ENCODE results near the gene DENND4A.
"Not testable (repeated sequence)": the region's sequence is repeated elsewhere in the genome, so short reads cannot be mapped to it uniquely, and the experiment has no call there.

DENND4A gene

DNA sequence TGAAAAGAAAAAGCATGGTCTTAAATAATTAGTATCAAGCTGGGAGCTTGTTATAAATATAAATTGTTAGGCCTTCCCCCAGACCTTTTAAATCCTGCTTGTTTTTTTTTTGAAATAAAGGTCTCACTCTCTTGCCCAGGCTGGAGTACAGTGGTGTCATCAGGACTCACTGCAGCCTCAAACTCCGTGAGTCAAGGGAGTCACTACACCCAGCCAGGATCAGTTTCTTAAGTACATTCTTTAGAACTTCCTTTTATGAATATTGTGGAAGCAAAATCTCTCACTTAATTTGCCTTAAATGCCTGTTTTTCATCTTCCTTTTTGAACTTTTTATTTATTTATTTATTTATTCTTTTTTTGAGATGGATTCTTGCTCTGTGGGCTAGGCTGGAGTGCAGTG lies 20.8 kb upstream of the DENND4A start:
- TF ChIP-seq ARNT (IDR thresholded peaks at IDR 0.05) (no peak), TARDBP (IDR thresholded peaks at IDR 0.05) (no peak), L3MBTL2 (conservative IDR thresholded peaks at IDR 0.05) (no peak), FOXM1 (IDR thresholded peaks at IDR 0.05; ENCODE audit: borderline replicate concordance) (no peak), CTBP1 (IDR thresholded peaks at IDR 0.05; ENCODE audit: borderline replicate concordance) (no peak), ZNF384 (IDR thresholded peaks at IDR 0.05) (no peak), FOXA1 (IDR thresholded peaks at IDR 0.05) (no peak), FOXK2 (IDR thresholded peaks at IDR 0.05) (no peak), NFRKB (IDR thresholded peaks at IDR 0.05) (no peak), ELF4 (IDR thresholded peaks at IDR 0.05) (no peak), SP1 (IDR thresholded peaks at IDR 0.05) (no peak), SUZ12 (IDR thresholded peaks at IDR 0.05) (no peak)
- ChIA-PET POLR2A (interaction anchor here (1.5 kb wide), 1 partner anchor 56 kb away, joined by 5 read pairs; the partner anchor contains the start of gene RAB11A), CTCF (interaction anchor here (0.7 to 1.2 kb wide), 2 partner anchors 11 to 13 kb away, joined by 3 to 8 read pairs; no protein-coding TSS in a partner anchor)
- no peak for DNase-seq (ENCODE audit: extremely low spot score)

DNA sequence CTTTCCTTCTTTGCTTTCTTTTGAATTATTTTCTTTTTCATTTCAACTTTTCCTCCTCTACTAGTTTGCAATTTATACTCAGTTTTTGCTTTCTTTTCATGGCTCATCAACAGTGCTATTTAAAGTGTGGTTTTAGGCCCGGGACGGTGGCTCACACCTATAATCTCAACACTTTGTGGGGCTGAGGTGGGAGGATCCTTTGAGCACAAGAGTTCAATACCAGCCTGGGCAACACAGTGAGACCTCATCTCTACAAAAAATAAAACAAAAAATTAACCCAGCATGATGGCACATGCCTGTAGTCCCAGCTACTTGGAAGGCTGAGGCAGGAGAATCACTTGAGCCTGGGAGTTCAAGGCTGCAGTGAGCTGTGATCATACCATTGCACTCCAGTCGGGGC lies 20.4 kb upstream of the DENND4A start:
- DNase-seq (ENCODE audit: extremely low spot score): no peak
- TF ChIP-seq FOXK2 (IDR thresholded peaks at IDR 0.05) (no peak), TARDBP (IDR thresholded peaks at IDR 0.05) (no peak), L3MBTL2 (conservative IDR thresholded peaks at IDR 0.05) (no peak), FOXM1 (IDR thresholded peaks at IDR 0.05; ENCODE audit: borderline replicate concordance) (no peak), HDGF (IDR thresholded peaks at IDR 0.05; ENCODE audit: borderline replicate concordance) (no peak), CTBP1 (IDR thresholded peaks at IDR 0.05; ENCODE audit: borderline replicate concordance) (no peak), ARNT (IDR thresholded peaks at IDR 0.05) (no peak), SP1 (IDR thresholded peaks at IDR 0.05) (no peak), ELF4 (IDR thresholded peaks at IDR 0.05) (no peak), ZNF384 (IDR thresholded peaks at IDR 0.05) (no peak)
- ChIA-PET POLR2A (no interaction called here), CTCF (interaction anchor here (0.7 to 1.2 kb wide), 2 partner anchors 12 to 13 kb away, joined by 3 to 8 read pairs; no protein-coding TSS in a partner anchor)

DNA sequence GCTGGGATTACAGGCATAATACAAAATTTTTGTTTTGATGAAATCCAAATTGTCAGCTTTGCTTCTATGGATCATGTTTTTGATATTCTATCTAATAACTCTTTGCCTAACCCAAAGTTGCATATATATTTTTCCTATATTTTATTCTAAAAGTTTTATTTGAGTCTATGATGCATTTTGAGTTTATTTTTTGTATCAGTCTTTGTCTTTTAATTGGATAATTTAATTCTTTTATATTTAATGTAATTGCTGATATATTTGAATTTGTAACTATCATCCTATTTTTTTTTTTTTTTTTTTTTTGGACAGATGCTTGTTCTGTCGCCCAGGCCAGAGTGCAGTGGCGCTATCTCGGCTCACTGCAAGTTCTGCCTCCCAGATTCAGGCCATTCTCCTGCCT lies 19.7 kb upstream of the DENND4A start:
- no peak for DNase-seq (ENCODE audit: extremely low spot score)
- ChIA-PET CTCF (no interaction called here), POLR2A (no interaction called here)
- TF ChIP-seq SP1 (IDR thresholded peaks at IDR 0.05): no peak

DNA sequence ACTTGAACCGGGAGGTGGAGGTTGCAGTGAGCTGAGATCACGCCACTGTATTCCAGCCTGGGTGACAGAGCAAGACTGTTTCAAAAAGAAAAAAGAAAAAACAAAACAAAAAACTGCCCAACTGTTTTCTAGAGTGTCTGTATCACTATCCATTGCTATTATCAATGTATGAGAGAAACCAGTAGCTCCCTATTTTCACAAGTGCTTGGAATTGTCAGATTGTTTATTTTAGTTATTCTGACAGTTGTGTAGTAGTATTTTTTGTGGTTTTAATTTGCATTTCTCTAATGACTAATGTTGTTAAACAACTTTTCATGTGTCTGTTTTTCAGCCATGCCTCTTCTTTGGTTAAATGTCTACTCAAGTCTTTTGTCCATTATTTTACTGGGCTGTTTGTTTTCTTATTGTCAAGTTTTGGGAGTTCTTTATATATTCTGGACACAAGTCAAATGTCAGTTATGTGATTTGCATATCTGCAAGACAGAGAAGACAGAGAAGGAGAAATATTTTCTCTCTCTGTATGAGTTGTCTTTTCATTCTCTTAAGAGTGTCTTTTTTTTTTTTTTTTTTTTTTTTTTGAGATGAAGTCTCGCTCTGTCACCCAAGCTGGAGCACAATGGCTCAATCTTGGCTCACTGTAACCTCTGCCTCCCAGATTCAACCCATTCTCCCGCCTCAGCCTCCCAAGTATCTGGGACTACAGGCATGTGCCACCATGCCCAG lies 19.1 kb upstream of the DENND4A start:
- DNase-seq (ENCODE audit: extremely low spot score); POLR2A ChIA-PET: not testable (repeated sequence)
- CTCF ChIA-PET: interaction anchor here (0.6 kb wide), 1 partner anchor 13 kb away, joined by 5 read pairs; no protein-coding TSS in a partner anchor

DNA sequence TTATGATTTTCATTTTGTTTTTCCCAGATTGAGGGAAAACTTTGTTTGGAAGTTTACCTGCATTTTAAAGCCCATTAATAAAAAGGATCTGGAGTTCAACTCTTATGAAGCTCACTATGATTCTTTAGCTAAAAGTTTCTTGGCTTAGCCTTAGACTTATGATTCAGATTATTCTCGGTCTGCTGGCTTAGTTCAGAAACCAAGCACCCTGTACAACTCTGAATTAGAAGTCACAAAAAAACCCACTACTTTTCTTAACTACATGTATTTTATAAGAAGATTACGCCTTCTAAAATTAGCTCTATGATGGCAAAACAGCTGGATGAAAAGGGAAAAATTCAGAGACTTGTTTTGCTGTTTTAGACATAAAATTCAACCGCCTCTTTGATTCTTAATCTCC lies 14.3 kb upstream of the DENND4A start:
- DNase-seq (ENCODE audit: extremely low spot score): no peak
- ChIA-PET POLR2A (interaction anchor here (0.8 to 1.2 kb wide), 2 partner anchors 15 to 63 kb away, joined by 4 to 5 read pairs; partner anchors contain the start of genes DENND4A and RAB11A), CTCF (interaction anchor here (1.3 kb wide), 1 partner anchor 18 kb away, joined by 4 read pairs; no protein-coding TSS in a partner anchor)
- TF ChIP-seq FOXK2 (IDR thresholded peaks at IDR 0.05) (no peak), CTBP1 (IDR thresholded peaks at IDR 0.05; ENCODE audit: borderline replicate concordance) (no peak), L3MBTL2 (conservative IDR thresholded peaks at IDR 0.05) (no peak), ELF4 (IDR thresholded peaks at IDR 0.05) (no peak), SUZ12 (IDR thresholded peaks at IDR 0.05) (no peak), SP1 (IDR thresholded peaks at IDR 0.05) (no peak), FOXM1 (IDR thresholded peaks at IDR 0.05; ENCODE audit: borderline replicate concordance) (no peak), HDGF (IDR thresholded peaks at IDR 0.05; ENCODE audit: borderline replicate concordance) (no peak), ARNT (IDR thresholded peaks at IDR 0.05) (no peak), LEF1 (IDR thresholded peaks at IDR 0.05; ENCODE audit: borderline replicate concordance) (no peak), NFRKB (IDR thresholded peaks at IDR 0.05) (no peak), FOXA1 (IDR thresholded peaks at IDR 0.05) (no peak), TARDBP (IDR thresholded peaks at IDR 0.05) (no peak), BHLHE40 (IDR thresholded peaks at IDR 0.05; ENCODE audit: borderline replicate concordance) (no peak), ZNF384 (IDR thresholded peaks at IDR 0.05) (no peak)
- TF ChIP-seq, protein P1, sequence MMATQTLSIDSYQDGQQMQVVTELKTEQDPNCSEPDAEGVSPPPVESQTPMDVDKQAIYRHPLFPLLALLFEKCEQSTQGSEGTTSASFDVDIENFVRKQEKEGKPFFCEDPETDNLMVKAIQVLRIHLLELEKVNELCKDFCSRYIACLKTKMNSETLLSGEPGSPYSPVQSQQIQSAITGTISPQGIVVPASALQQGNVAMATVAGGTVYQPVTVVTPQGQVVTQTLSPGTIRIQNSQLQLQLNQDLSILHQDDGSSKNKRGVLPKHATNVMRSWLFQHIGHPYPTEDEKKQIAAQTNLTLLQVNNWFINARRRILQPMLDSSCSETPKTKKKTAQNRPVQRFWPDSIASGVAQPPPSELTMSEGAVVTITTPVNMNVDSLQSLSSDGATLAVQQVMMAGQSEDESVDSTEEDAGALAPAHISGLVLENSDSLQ (IDR thresholded peaks at IDR 0.05): no peak

DNA sequence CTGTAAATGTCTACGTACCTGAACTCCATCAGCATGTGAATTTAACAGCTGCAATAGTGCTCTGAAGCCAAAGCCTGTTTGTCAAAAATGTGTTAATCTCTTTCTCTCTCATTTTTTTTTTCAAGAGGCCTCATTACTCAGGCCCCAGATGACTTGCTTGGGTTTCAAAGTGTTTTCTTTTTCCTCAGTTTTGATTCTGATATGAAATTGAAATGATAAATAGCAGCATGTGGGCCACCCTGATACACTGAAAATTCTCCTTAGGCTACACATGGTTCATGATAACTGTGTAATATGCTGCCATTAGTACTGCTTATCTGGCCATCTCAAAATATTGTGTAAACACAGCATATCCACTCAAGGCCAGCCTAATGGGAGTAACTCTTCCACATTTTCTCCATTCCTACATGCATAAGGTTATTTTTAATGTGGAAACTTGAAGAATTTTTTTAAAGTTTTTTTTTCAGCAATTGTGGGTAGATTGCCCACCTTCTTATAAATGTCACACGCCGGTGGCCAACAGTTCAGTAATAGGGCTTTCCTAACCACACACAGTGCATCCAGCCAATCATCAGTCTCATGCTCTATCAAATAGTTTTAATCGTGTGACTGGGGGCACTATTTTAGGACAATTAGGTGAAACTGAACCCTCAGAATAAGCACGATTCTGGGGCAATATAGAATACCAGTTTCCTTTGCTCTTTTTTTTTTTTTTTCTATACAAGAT lies 13.1 kb upstream of the DENND4A start:
- CTCF ChIA-PET: interaction anchor here (1.1 to 1.3 kb wide), 2 partner anchors 19 kb away, joined by 4 read pairs; no protein-coding TSS in a partner anchor
- no peak for DNase-seq (ENCODE audit: extremely low spot score)
- POLR2A ChIA-PET: interaction anchor here (1.0 to 1.6 kb wide), 3 partner anchors 14 to 64 kb away, joined by 3 to 8 read pairs (median 3); partner anchors contain the start of genes DENND4A and RAB11A

More for the DNA sequence above, 13.1 kb upstream of the DENND4A start:
- no peak for TF ChIP-seq ELF4 (IDR thresholded peaks at IDR 0.05)
- no peak for TF ChIP-seq NFRKB (IDR thresholded peaks at IDR 0.05)
- TF ChIP-seq FOXA1 (IDR thresholded peaks at IDR 0.05): no peak
- no peak for TF ChIP-seq L3MBTL2 (conservative IDR thresholded peaks at IDR 0.05)
- TF ChIP-seq CTBP1 (IDR thresholded peaks at IDR 0.05; ENCODE audit: borderline replicate concordance): no peak
- TF ChIP-seq FOXK2 (IDR thresholded peaks at IDR 0.05): no peak
- TF ChIP-seq TARDBP (IDR thresholded peaks at IDR 0.05): no peak
- no peak for TF ChIP-seq ARNT (IDR thresholded peaks at IDR 0.05)
- TF ChIP-seq, protein P1 (IDR thresholded peaks at IDR 0.05): no peak
